ENCODE measurements around the gene AP1S3. TPM values are rescaled to one million over a fixed set of nuclear protein-coding genes. Genes with fewer than 3 reads are reported as not detected.

Gene AP1S3
- total RNA-seq, 1 donor from 2014 or later: 14.3 TPM

DNA sequence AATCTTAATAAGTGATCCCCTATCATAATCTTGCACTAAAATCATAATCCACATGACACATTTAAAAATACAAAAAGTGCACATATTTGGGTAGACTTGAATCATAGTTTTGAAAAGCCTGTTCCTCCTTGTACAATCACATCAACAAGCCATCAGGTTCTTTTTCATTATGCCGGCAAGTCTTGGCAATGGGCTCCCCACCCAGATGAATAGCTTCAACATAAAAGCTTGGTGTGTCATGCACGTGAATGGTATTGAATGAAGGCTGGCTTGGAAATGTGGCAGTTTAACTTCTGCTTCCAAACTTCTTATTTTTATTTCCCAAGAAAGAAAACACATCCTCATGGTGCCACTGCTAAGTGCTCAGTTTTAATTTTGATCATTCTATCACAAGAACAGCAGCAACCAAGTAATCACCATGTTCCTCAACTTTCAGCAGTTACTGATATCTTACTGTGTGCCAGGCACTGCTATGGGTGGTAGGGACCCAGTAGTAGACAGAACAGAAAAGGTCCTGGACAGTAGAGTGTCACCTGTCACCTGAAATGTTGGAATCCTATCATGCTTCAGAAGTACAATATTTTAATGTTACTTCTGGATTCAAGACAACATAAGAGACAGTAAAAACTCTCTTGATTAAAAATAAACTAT lies 89.9 kb downstream of the AP1S3 start:
- Mint-ChIP-seq H3K27ac (ENCODE audit: unreplicated experiment) (no peak overlapping the region), H3K27me3 (ENCODE audit: low read depth, unreplicated experiment) (no peaks in the 10 kb centered on the region), H3K36me3 (ENCODE audit: low read depth, unreplicated experiment) (no peaks in the 10 kb centered on the region), H3K4me3 (ENCODE audit: unreplicated experiment) (no peak overlapping the region), H3K4me1 (ENCODE audit: low read depth, unreplicated experiment) (peaks cover 16% of the 10 kb centered on the region), H3K9me3 (ENCODE audit: unreplicated experiment) (peaks cover 2% of the 10 kb centered on the region)
- H2AFZ ChIP-seq (ENCODE audit: low read depth, low read length): no peak overlapping the region
- peaks cover 15% of the 10 kb centered on the region for H3K4me1 ChIP-seq (ENCODE audit: insufficient read depth, low read length)
- no peak overlapping the region for H3K4me2 ChIP-seq (ENCODE audit: low read length)
- H3K27ac ChIP-seq (ENCODE audit: low read depth, low read length): no peak overlapping the region
- TF ChIP-seq CTCF (IDR thresholded peaks at IDR 0.05; ENCODE audit: insufficient read depth, low read depth, low read length) (no peak), EZH2 (IDR thresholded peaks at IDR 0.05; ENCODE audit: insufficient read depth, low read length) (no peak)
- no peaks in the 10 kb centered on the region for H4K20me1 ChIP-seq (ENCODE audit: insufficient read depth, low read length)
- DNase-seq (ENCODE audit: low read depth) (no peak), FAIRE-seq (no peak)
- H3K27me3 ChIP-seq (ENCODE audit: insufficient read depth, low read length): no peaks in the 10 kb centered on the region
- H3K9me3 ChIP-seq (ENCODE audit: insufficient read depth, low read depth, low read length): no peaks in the 10 kb centered on the region
- H3K4me3 ChIP-seq (ENCODE audit: insufficient read depth, low read depth, low read length): no peak overlapping the region
- no peak overlapping the region for H3K9ac ChIP-seq (ENCODE audit: low read length)
- no peaks in the 10 kb centered on the region for H3K79me2 ChIP-seq (ENCODE audit: insufficient read depth, low read length)
- no peaks in the 10 kb centered on the region for H3K36me3 ChIP-seq (ENCODE audit: insufficient read depth, low read length)

DNA sequence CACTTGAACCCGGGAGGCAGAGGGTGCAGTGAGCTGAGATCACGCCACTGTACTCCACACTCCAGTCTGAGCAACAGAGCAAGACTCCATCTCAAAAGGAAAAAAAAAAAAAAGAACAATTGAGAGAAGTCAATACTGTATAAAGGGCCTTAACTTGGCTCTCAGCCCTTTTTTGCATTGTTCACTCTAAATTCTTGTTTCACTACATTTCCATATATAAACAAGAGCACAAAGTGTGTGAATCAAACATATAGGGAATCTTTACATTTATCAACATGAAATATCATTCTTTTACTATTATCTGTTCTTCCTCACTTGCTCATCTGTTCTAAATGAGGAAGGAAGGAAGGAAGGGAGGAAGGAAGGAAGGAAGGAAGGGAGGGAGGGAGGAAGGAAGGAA lies 90.8 kb downstream of the AP1S3 start:
- Histone ChIP-seq H3K4me3 (ENCODE audit: insufficient read depth, low read depth, low read length) (no peak overlapping the region), H3K4me1 (ENCODE audit: insufficient read depth, low read length) (peaks cover 15% of the 10 kb centered on the region), H4K20me1 (ENCODE audit: insufficient read depth, low read length) (no peaks in the 10 kb centered on the region), H3K27ac (ENCODE audit: low read depth, low read length) (no peak overlapping the region), H2AFZ (ENCODE audit: low read depth, low read length) (no peak overlapping the region), H3K4me2 (ENCODE audit: low read length) (no peak overlapping the region), H3K36me3 (ENCODE audit: insufficient read depth, low read length) (no peaks in the 10 kb centered on the region), H3K27me3 (ENCODE audit: insufficient read depth, low read length) (no peaks in the 10 kb centered on the region), H3K9me3 (ENCODE audit: insufficient read depth, low read depth, low read length) (no peaks in the 10 kb centered on the region), H3K9ac (ENCODE audit: low read length) (no peak overlapping the region), H3K79me2 (ENCODE audit: insufficient read depth, low read length) (no peaks in the 10 kb centered on the region)
- H3K4me1 Mint-ChIP-seq (ENCODE audit: low read depth, unreplicated experiment): peaks cover 16% of the 10 kb centered on the region
- no peak overlapping the region for H3K27ac Mint-ChIP-seq (ENCODE audit: unreplicated experiment)
- no peak overlapping the region for H3K4me3 Mint-ChIP-seq (ENCODE audit: unreplicated experiment)
- TF ChIP-seq EZH2 (IDR thresholded peaks at IDR 0.05; ENCODE audit: insufficient read depth, low read length) (no peak), CTCF (IDR thresholded peaks at IDR 0.05; ENCODE audit: insufficient read depth, low read depth, low read length) (no peak)
- no peaks in the 10 kb centered on the region for H3K27me3 Mint-ChIP-seq (ENCODE audit: low read depth, unreplicated experiment)
- H3K36me3 Mint-ChIP-seq (ENCODE audit: low read depth, unreplicated experiment): no peaks in the 10 kb centered on the region
- peaks cover 2% of the 10 kb centered on the region for H3K9me3 Mint-ChIP-seq (ENCODE audit: unreplicated experiment)
- no peak for FAIRE-seq
- DNase-seq (ENCODE audit: low read depth): no peak

- H3K27me3 ChIP-seq (ENCODE audit: insufficient read depth, low read length): no peaks in the 10 kb centered on the region
- Mint-ChIP-seq H3K9me3 (ENCODE audit: unreplicated experiment) (peaks cover 2% of the 10 kb centered on the region), H3K4me3 (ENCODE audit: unreplicated experiment) (no peak overlapping the region), H3K36me3 (ENCODE audit: low read depth, unreplicated experiment) (no peaks in the 10 kb centered on the region), H3K27ac (ENCODE audit: unreplicated experiment) (peak overlapping the region; percentile 1), H3K27me3 (ENCODE audit: low read depth, unreplicated experiment) (no peaks in the 10 kb centered on the region), H3K4me1 (ENCODE audit: low read depth, unreplicated experiment) (peaks cover 12% of the 10 kb centered on the region)
- TF ChIP-seq EZH2 (IDR thresholded peaks at IDR 0.05; ENCODE audit: insufficient read depth, low read length): no peak
- no peak for TF ChIP-seq CTCF (IDR thresholded peaks at IDR 0.05; ENCODE audit: insufficient read depth, low read depth, low read length)
- H2AFZ ChIP-seq (ENCODE audit: low read depth, low read length): no peak overlapping the region
- DNase-seq (ENCODE audit: low read depth) (peak; percentile 78), FAIRE-seq (no peak)
- H3K36me3 ChIP-seq (ENCODE audit: insufficient read depth, low read length): no peaks in the 10 kb centered on the region
- peaks cover 7% of the 10 kb centered on the region for H3K4me1 ChIP-seq (ENCODE audit: insufficient read depth, low read length)
- peak overlapping the region; percentile 3 for H3K9ac ChIP-seq (ENCODE audit: low read length)
- no peaks in the 10 kb centered on the region for H3K79me2 ChIP-seq (ENCODE audit: insufficient read depth, low read length)
- H3K4me2 ChIP-seq (ENCODE audit: low read length): no peak overlapping the region
- H3K4me3 ChIP-seq (ENCODE audit: insufficient read depth, low read depth, low read length): no peak overlapping the region
- peak overlapping the region; percentile 17 for H3K27ac ChIP-seq (ENCODE audit: low read depth, low read length)
- H3K9me3 ChIP-seq (ENCODE audit: insufficient read depth, low read depth, low read length): no peaks in the 10 kb centered on the region
- no peaks in the 10 kb centered on the region for H4K20me1 ChIP-seq (ENCODE audit: insufficient read depth, low read length)
These were observed 92.8 kb downstream of the AP1S3 start for GRCh38 chr2:223744580-223744979.

Measured in astrocyte (in vitro differentiated cells and primary cell).